Neutrophil (primary cell): ENCODE results near the gene NRG2.

Source experiments
- H3K27ac ChIP-seq: fragments of 200-600 bp; sonication (generic); 2 replicates; pipeline ENCODE4 v1.5.1; 2016; ENCODE audit warnings: mild to moderate bottlenecking, moderate library complexity
- H3K27me3 ChIP-seq: fragments of 200-600 bp; sonication (generic); 2 replicates; pipeline ENCODE4 v1.6.0; 2016; ENCODE audit warnings: mild to moderate bottlenecking
- H3K36me3 ChIP-seq: fragments of 200-600 bp; sonication (generic); 2 replicates; pipeline ENCODE4 v1.5.1; 2017
- H3K4me1 ChIP-seq, 2 experiments: fragments of 200-600 bp in 1 of 2; sonication (generic) in 1 of 2; 1 replicate in 1 of 2; 2 replicates in 1 of 2; pipeline versions ENCODE4 v1.5.1 to v1.6.1; 2013 to 2016; ENCODE audit warnings: low read depth in 1 of 2, low read length in 1 of 2, mild to moderate bottlenecking in 1 of 2, moderate library complexity in 1 of 2; ENCODE audit not compliant: control insufficient read depth in 1 of 2, insufficient read depth in 1 of 2
- H3K4me3 ChIP-seq, 2 experiments: fragments of 200-600 bp in 1 of 2; sonication (generic) in 1 of 2; 1 replicate in 1 of 2; 2 replicates in 1 of 2; pipeline ENCODE4 v1.5.1; 2013 to 2016; ENCODE audit warnings: low read depth in 1 of 2, low read length in 1 of 2, mild to moderate bottlenecking in 1 of 2, moderate library complexity in 1 of 2
- H3K9me3 ChIP-seq: fragments of 200-600 bp; sonication (generic); 2 replicates; pipeline ENCODE4 v1.5.1; 2016
- CTCF ChIP-seq: fragments of 200-600 bp; sonication (generic); IDR thresholded peaks from 2 replicates; pipeline ENCODE4 v1.5.1; 2016; ENCODE audit warnings: antibody characterized with exemption

The NRG2 gene

GRCh38 chr5:139903795-139904565 lies 139.1 kb downstream of the NRG2 start:
- H3K4me1 ChIP-seq: no peaks in the 10 kb centered on the region
- H3K27ac ChIP-seq: no peak overlapping the region
- H3K4me3 ChIP-seq: no peak overlapping the region
- H3K36me3 ChIP-seq: no peaks in the 10 kb centered on the region
- no peak for TF ChIP-seq CTCF
- H3K27me3 ChIP-seq: peaks cover 98% of the 10 kb centered on the region
- H3K9me3 ChIP-seq: no peaks in the 10 kb centered on the region

- no peaks in the 10 kb centered on the region for H3K9me3 ChIP-seq
- no peaks in the 10 kb centered on the region for H3K4me1 ChIP-seq
- peaks cover 99% of the 10 kb centered on the region for H3K27me3 ChIP-seq
- no peak overlapping the region for H3K4me3 ChIP-seq
- H3K27ac ChIP-seq: no peak overlapping the region
- no peaks in the 10 kb centered on the region for H3K36me3 ChIP-seq
- no peak for TF ChIP-seq CTCF
Measured at GRCh38 chr5:139903450-139903794, 139.7 kb downstream of the NRG2 start.

- Histone ChIP-seq H3K27me3 (peaks cover 98% of the 10 kb centered on the region), H3K4me3 (no peak overlapping the region), H3K4me1 (no peaks in the 10 kb centered on the region), H3K9me3 (no peaks in the 10 kb centered on the region), H3K27ac (no peak overlapping the region), H3K36me3 (no peaks in the 10 kb centered on the region)
- no peak for TF ChIP-seq CTCF
Measured at GRCh38 chr5:139901986-139902385, 141.1 kb downstream of the NRG2 start.

- TF ChIP-seq CTCF: no peak
- Histone ChIP-seq H3K27me3 (peaks cover 94% of the 10 kb centered on the region), H3K27ac (no peak overlapping the region), H3K36me3 (no peaks in the 10 kb centered on the region), H3K9me3 (no peaks in the 10 kb centered on the region), H3K4me3 (no peak overlapping the region), H3K4me1 (no peaks in the 10 kb centered on the region)
Measured at GRCh38 chr5:139901251-139901575, 141.9 kb downstream of the NRG2 start.

GRCh38 chr5:139900546-139901250 lies 142.4 kb downstream of the NRG2 start:
- TF ChIP-seq CTCF: no peak
- Histone ChIP-seq H3K27me3 (peaks cover 89% of the 10 kb centered on the region), H3K4me3 (no peak overlapping the region), H3K9me3 (no peaks in the 10 kb centered on the region), H3K36me3 (no peaks in the 10 kb centered on the region), H3K27ac (no peak overlapping the region), H3K4me1 (no peaks in the 10 kb centered on the region)
